Breast epithelium (tissue), 4 donors: ENCODE measurements around the gene ASAP2. TPM values are rescaled to one million over a fixed set of nuclear protein-coding genes. Genes with fewer than 3 reads are reported as not detected.

Source experiments
- DNase-seq, 2 donors: peaks; one replicate each; pipeline ENCODE4 v3.0.0-alpha.2; 2019; ENCODE audit warnings: low spot score in 2 of 2
- H3K27ac ChIP-seq, 2 donors: fragments of 200-600 bp; sonication (generic) in 1 of 2; one replicate each; pipeline ENCODE4 v1.5.1; 2016 to 2019; ENCODE audit warnings: mild to moderate bottlenecking in 1 of 2
- H3K27me3 ChIP-seq, 2 donors: fragments of 200-600 bp; sonication (generic) in 1 of 2; one replicate each; pipeline versions ENCODE4 v1.5.1 to v1.6.0; 2017 to 2019; ENCODE audit warnings: control low read depth in 1 of 2, mild to moderate bottlenecking in 1 of 2
- H3K36me3 ChIP-seq: fragments of 200-600 bp; one replicate; pipeline ENCODE4 v1.5.1; 2019
- H3K4me1 ChIP-seq, 2 donors: fragments of 200-600 bp; sonication (generic); one replicate each; pipeline ENCODE4 v1.5.1; 2016 to 2019; ENCODE audit warnings: control low read depth in 1 of 2
- H3K4me3 ChIP-seq, 3 donors: fragments of 200-600 bp; sonication (generic); 1 replicate in 2 of 3; 2 replicates in 1 of 3; pipeline ENCODE4 v1.5.1; 2016 to 2019; ENCODE audit warnings: mild to moderate bottlenecking in 3 of 3, moderate library complexity in 2 of 3
- H3K9me3 ChIP-seq, 2 donors: fragments of 200-600 bp; sonication (generic) in 1 of 2; one replicate each; pipeline ENCODE4 v1.5.1; 2016 to 2019; ENCODE audit warnings: control low read depth in 1 of 2
- CTCF ChIP-seq, 3 donors: fragments of 450-650 bp; IDR thresholded peaks; one replicate each; pipeline ENCODE4 v1.5.1; 2016 to 2017; ENCODE audit warnings: antibody characterized with exemption in 3 of 3, mild to moderate bottlenecking in 3 of 3, moderate library complexity in 3 of 3
- POLR2A ChIP-seq: fragments of 450-650 bp; IDR thresholded peaks from one replicate; pipeline ENCODE4 v1.6.1; 2016; ENCODE audit warnings: antibody characterized with exemption, mild to moderate bottlenecking, moderate library complexity
- POLR2AphosphoS5 ChIP-seq, 3 donors: sonication (generic); formaldehyde crosslinking; IDR thresholded peaks; one replicate each; pipeline ENCODE4 v1.6.1; 2017; ENCODE audit warnings: antibody characterized with exemption in 3 of 3
- intact Hi-C: fragments of 100-400 bp; cut with DNase I; formaldehyde crosslinking; loops from one replicate; pipeline ENCODE4 v1.15.1; 2023; ENCODE audit warnings: low total_unique reads
- total RNA-seq, 3 donors: library from RNA; depleted of rRNA; stranded (reverse); fragments of >200 nt; gene quantifications; one replicate each; pipeline ENCODE4 v1.1.0, GENCODE V29; 2016

ASAP2 gene
- total RNA-seq, 3 donors from 2014 or later = 14.5 to 24.2 (median 21.0) TPM

GRCh38 chr2:9326975-9327374, 120.4 kb downstream of the ASAP2 start:
- no peaks in the 10 kb centered on the region for H3K27me3 ChIP-seq
- H3K4me1 ChIP-seq = no peaks in the 10 kb centered on the region
- no peak for DNase-seq
- no peak for TF ChIP-seq POLR2AphosphoS5 (IDR thresholded peaks at IDR 0.05)
- TF ChIP-seq POLR2A = no peak
- TF ChIP-seq CTCF (IDR thresholded peaks at IDR 0.05) = no peak
- intact Hi-C loops = no loop called here
- H3K9me3 ChIP-seq = no peaks in the 10 kb centered on the region
- no peak overlapping the region for H3K27ac ChIP-seq
- H3K4me3 ChIP-seq = no peak overlapping the region
- H3K36me3 ChIP-seq = no peaks in the 10 kb centered on the region

GRCh38 chr2:9327873-9328352, 121.3 kb downstream of the ASAP2 start:
- H3K27me3 ChIP-seq = no peaks in the 10 kb centered on the region
- intact Hi-C loops = no loop called here
- no peak overlapping the region for H3K27ac ChIP-seq
- H3K4me3 ChIP-seq = no peak overlapping the region
- H3K9me3 ChIP-seq = no peaks in the 10 kb centered on the region
- no peaks in the 10 kb centered on the region for H3K4me1 ChIP-seq
- no peak for DNase-seq
- H3K36me3 ChIP-seq = no peaks in the 10 kb centered on the region
- TF ChIP-seq CTCF (IDR thresholded peaks at IDR 0.05) = no peak
- no peak for TF ChIP-seq POLR2A
- no peak for TF ChIP-seq POLR2AphosphoS5 (IDR thresholded peaks at IDR 0.05)

GRCh38 chr2:9328931-9329330, 122.3 kb downstream of the ASAP2 start:
- intact Hi-C loops = no loop called here
- no peak overlapping the region for H3K27ac ChIP-seq

GRCh38 chr2:9329497-9329896, 122.9 kb downstream of the ASAP2 start:
- TF ChIP-seq POLR2AphosphoS5 (IDR thresholded peaks at IDR 0.05) = no peak
- no peak for TF ChIP-seq POLR2A
- TF ChIP-seq CTCF (IDR thresholded peaks at IDR 0.05) = no peak
- intact Hi-C loops = no loop called here
- no peaks in the 10 kb centered on the region for H3K4me1 ChIP-seq
- H3K9me3 ChIP-seq = no peaks in the 10 kb centered on the region
- no peaks in the 10 kb centered on the region for H3K27me3 ChIP-seq
- H3K4me3 ChIP-seq = no peak overlapping the region
- no peaks in the 10 kb centered on the region for H3K36me3 ChIP-seq
- no peak for DNase-seq
- peak overlapping the region in 1 of 2 donors; percentile 10 for H3K27ac ChIP-seq

More at GRCh38 chr2:9328931-9329330, 122.3 kb downstream of the ASAP2 start:
- H3K9me3 ChIP-seq = no peaks in the 10 kb centered on the region
- TF ChIP-seq POLR2A (no peak), CTCF (IDR thresholded peaks at IDR 0.05) (no peak), POLR2AphosphoS5 (IDR thresholded peaks at IDR 0.05) (no peak)
- no peaks in the 10 kb centered on the region for H3K4me1 ChIP-seq
- no peaks in the 10 kb centered on the region for H3K27me3 ChIP-seq
- H3K4me3 ChIP-seq = no peak overlapping the region
- no peak for DNase-seq
- H3K36me3 ChIP-seq = no peaks in the 10 kb centered on the region

GRCh38 chr2:9330612-9331270, 124.1 kb downstream of the ASAP2 start:
- Histone ChIP-seq H3K9me3 (no peaks in the 10 kb centered on the region), H3K27ac (no peak overlapping the region), H3K36me3 (no peaks in the 10 kb centered on the region), H3K4me3 (no peak overlapping the region), H3K27me3 (no peaks in the 10 kb centered on the region), H3K4me1 (no peaks in the 10 kb centered on the region)
- TF ChIP-seq CTCF (IDR thresholded peaks at IDR 0.05) (no peak), POLR2A (no peak), POLR2AphosphoS5 (IDR thresholded peaks at IDR 0.05) (no peak)
- intact Hi-C loops = no loop called here
- DNase-seq = no peak
